ENCODE measurements around the gene SCAANT1.

The SCAANT1 gene

GRCh38 chr3:63934041-63934866 lies 22.1 kb upstream of the SCAANT1 start:
- DNase-seq (ENCODE audit: low read depth): no peak

GRCh38 chr3:63933459-63933858 lies 21.3 kb upstream of the SCAANT1 start:
- no peak for DNase-seq (ENCODE audit: low read depth)

GRCh38 chr3:63932509-63933212 lies 20.5 kb upstream of the SCAANT1 start:
- DNase-seq (ENCODE audit: low read depth): no peak

- DNase-seq (ENCODE audit: low read depth): no peak
These were observed 19.1 kb upstream of the SCAANT1 start for GRCh38 chr3:63931290-63931689.

- no peak for DNase-seq (ENCODE audit: low read depth)
These were observed 15.5 kb upstream of the SCAANT1 start for GRCh38 chr3:63927422-63928280.

GRCh38 chr3:63926309-63926708 lies 14.1 kb upstream of the SCAANT1 start:
- DNase-seq (ENCODE audit: low read depth): no peak

- DNase-seq (ENCODE audit: low read depth): no peak
These were observed 10.5 kb upstream of the SCAANT1 start for GRCh38 chr3:63922491-63923199.

- DNase-seq (ENCODE audit: low read depth): no peak
These were observed 9.7 kb upstream of the SCAANT1 start for GRCh38 chr3:63921741-63922482.

- DNase-seq (ENCODE audit: low read depth): no peak
These were observed 7.8 kb upstream of the SCAANT1 start for GRCh38 chr3:63920001-63920400.

- no peak for DNase-seq (ENCODE audit: low read depth)
These were observed 6.1 kb upstream of the SCAANT1 start for GRCh38 chr3:63918321-63918720.

GRCh38 chr3:63914312-63914711 lies 2.1 kb upstream of the SCAANT1 start:
- no peak for DNase-seq (ENCODE audit: low read depth)

GRCh38 chr3:63912768-63913588 lies 795 bp upstream of the SCAANT1 start:
- DNase-seq (ENCODE audit: low read depth): peak; percentile 32

GRCh38 chr3:63911509-63911872 lies 692 bp downstream of the SCAANT1 start:
- DNase-seq (ENCODE audit: low read depth): no peak

GRCh38 chr3:63910891-63911290 lies 1.3 kb downstream of the SCAANT1 start:
- DNase-seq (ENCODE audit: low read depth): no peak

GRCh38 chr3:63910001-63910400 lies 2.2 kb downstream of the SCAANT1 start:
- DNase-seq (ENCODE audit: low read depth): no peak

GRCh38 chr3:63909431-63909830 lies 2.8 kb downstream of the SCAANT1 start:
- DNase-seq (ENCODE audit: low read depth): no peak

- DNase-seq (ENCODE audit: low read depth): no peak
These were observed 3.4 kb downstream of the SCAANT1 start for GRCh38 chr3:63908776-63909175.

GRCh38 chr3:63908081-63908736 lies 4.0 kb downstream of the SCAANT1 start:
- no peak for DNase-seq (ENCODE audit: low read depth)

- no peak for DNase-seq (ENCODE audit: low read depth)
These were observed 6.2 kb downstream of the SCAANT1 start for GRCh38 chr3:63905731-63906620.
